Osteoblast (primary cell): Measurements from ENCODE around the gene BTNL9. TPM values are rescaled to one million over a fixed set of nuclear protein-coding genes. Genes with fewer than 3 reads are reported as not detected.

Source experiments
- DNase-seq: peaks from one replicate; pipeline ENCODE4 v3.0.0; 2011; ENCODE audit warnings: low spot score, mixed read lengths; ENCODE audit not compliant: insufficient read length; ENCODE audit errors: missing footprints
- H2AFZ ChIP-seq: 2 replicates; pipeline ENCODE4 v1.6.0; 2011; ENCODE audit warnings: mild to moderate bottlenecking, low read length
- H3K27ac ChIP-seq: 2 replicates; pipeline ENCODE4 v1.5.1; 2011; ENCODE audit warnings: mild to moderate bottlenecking, low read depth, low read length, moderate library complexity
- H3K27me3 ChIP-seq: 2 replicates; pipeline ENCODE4 v1.6.0; 2012; ENCODE audit warnings: mild to moderate bottlenecking, control low read depth, inconsistent platforms, low read length, moderate library complexity; ENCODE audit not compliant: insufficient read depth
- H3K36me3 ChIP-seq: 2 replicates; pipeline ENCODE4 v1.5.1; 2011; ENCODE audit warnings: mild to moderate bottlenecking, low read length, control low read depth, moderate library complexity; ENCODE audit not compliant: insufficient read depth
- H3K4me1 ChIP-seq: 2 replicates; pipeline ENCODE4 v1.5.1; 2011; ENCODE audit warnings: mild to moderate bottlenecking, low read length, control low read depth, moderate library complexity; ENCODE audit not compliant: insufficient read depth
- H3K4me2 ChIP-seq: 2 replicates; pipeline ENCODE4 v1.6.0; 2011; ENCODE audit warnings: mild to moderate bottlenecking, low read length; ENCODE audit not compliant: insufficient read depth
- H3K4me3 ChIP-seq: fragments of 200-600 bp; sonication (generic); 3 replicates; pipeline ENCODE4 v1.5.1; 2012; ENCODE audit warnings: mild to moderate bottlenecking, low read length, inconsistent platforms; ENCODE audit not compliant: insufficient read depth
- H3K79me2 ChIP-seq: 2 replicates; pipeline ENCODE4 v1.6.0; 2012; ENCODE audit warnings: mild to moderate bottlenecking, low read length, control low read depth, inconsistent platforms; ENCODE audit not compliant: insufficient read depth
- H3K9me3 ChIP-seq: 2 replicates; pipeline ENCODE4 v1.5.1; 2011; ENCODE audit warnings: low read depth, low read length, control low read depth
- H4K20me1 ChIP-seq: 2 replicates; pipeline ENCODE4 v1.6.0; 2012; ENCODE audit warnings: mild to moderate bottlenecking, low read length, control low read depth; ENCODE audit not compliant: insufficient read depth
- CTCF ChIP-seq: IDR thresholded peaks from 2 replicates; pipeline ENCODE4 v1.5.1; 2011; ENCODE audit warnings: mild to moderate bottlenecking, low read depth, low read length, moderate library complexity; ENCODE audit errors: extremely low read depth
- total RNA-seq: library from RNA; depleted of rRNA; stranded (reverse); fragments of >200 nt; gene quantifications from 2 replicates; pipeline ENCODE4 v1.2.3, GENCODE V29; 2012

Gene BTNL9
- total RNA-seq, 1 donor: not detected

GRCh38 chr5:181024245-181025064 is 15.6 kb upstream of the BTNL9 start:
- TF ChIP-seq CTCF: no peak
- no peaks in the 10 kb centered on the region for H3K36me3 ChIP-seq
- peaks cover 1% of the 10 kb centered on the region for H3K9me3 ChIP-seq
- no peaks in the 10 kb centered on the region for H3K27me3 ChIP-seq
- no peak overlapping the region for H3K4me3 ChIP-seq
- H4K20me1 ChIP-seq: no peaks in the 10 kb centered on the region
- H3K79me2 ChIP-seq: no peaks in the 10 kb centered on the region
- no peaks in the 10 kb centered on the region for H3K4me1 ChIP-seq
- no peak for DNase-seq
- H2AFZ ChIP-seq: no peak overlapping the region
- no peak overlapping the region for H3K4me2 ChIP-seq
- no peak overlapping the region for H3K27ac ChIP-seq

DNA sequence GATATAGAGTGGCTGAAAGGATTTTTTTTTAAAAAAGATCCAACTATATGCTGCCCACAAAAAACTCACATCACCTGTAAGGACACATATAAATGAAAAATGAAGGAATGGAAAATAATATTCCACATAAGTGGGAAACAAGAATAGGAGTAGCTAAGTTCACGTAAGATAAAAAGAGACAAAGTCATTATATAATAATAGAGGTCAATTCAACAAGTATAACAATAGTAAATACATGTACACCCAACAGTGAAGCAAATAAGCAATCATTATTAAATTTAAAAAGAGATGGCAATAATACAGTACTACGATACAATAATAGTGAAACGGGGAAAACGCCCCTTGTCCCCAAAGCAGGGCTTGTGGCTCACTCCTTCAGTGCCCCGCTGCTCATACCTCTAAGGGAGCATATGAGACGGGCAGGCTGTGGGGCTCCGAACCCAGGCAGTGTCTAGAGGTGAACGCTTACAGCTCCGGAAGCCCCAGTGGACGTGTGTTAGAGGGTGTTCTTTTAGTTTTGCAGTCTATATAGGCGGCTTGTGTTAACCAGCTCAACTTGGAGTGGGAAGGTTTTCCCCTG is 12.5 kb upstream of the BTNL9 start:
- Histone ChIP-seq H3K4me3 (no peak overlapping the region), H4K20me1 (no peaks in the 10 kb centered on the region), H3K4me1 (no peaks in the 10 kb centered on the region), H3K4me2 (no peak overlapping the region), H3K36me3 (no peaks in the 10 kb centered on the region), H3K9me3 (no peaks in the 10 kb centered on the region), H3K27me3 (no peaks in the 10 kb centered on the region), H2AFZ (no peak overlapping the region), H3K27ac (no peak overlapping the region), H3K79me2 (no peaks in the 10 kb centered on the region)
- DNase-seq: no peak
- TF ChIP-seq CTCF: no peak

- Histone ChIP-seq H3K4me2 (no peak overlapping the region), H3K27ac (no peak overlapping the region), H3K79me2 (no peaks in the 10 kb centered on the region), H2AFZ (no peak overlapping the region), H4K20me1 (no peaks in the 10 kb centered on the region), H3K36me3 (no peaks in the 10 kb centered on the region), H3K27me3 (no peaks in the 10 kb centered on the region), H3K4me3 (no peak overlapping the region), H3K4me1 (no peaks in the 10 kb centered on the region), H3K9me3 (no peaks in the 10 kb centered on the region)
- TF ChIP-seq CTCF: no peak
- DNase-seq: no peak
Observed at GRCh38 chr5:181028032-181028819, 11.8 kb upstream of the BTNL9 start.

DNA sequence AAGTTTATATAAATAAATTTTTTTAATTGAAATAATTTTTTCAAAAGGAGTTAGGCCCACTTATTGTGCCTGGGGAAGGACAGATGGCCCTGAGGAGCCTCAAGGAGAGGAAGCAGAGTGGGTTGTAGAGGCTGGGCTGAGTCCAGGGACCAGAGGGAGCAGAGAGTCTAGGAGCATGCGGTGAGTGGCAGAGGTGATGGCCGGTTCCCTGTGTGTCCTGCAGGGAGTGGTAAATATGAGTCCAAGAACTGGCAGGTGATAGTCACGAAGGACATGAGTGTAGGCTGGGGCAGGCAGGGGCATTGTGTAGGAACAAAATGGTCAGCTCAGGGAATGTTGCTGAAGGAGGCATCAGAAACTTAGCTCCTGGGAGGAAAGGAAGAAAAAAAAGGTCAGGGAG is 8.3 kb upstream of the BTNL9 start:
- H3K9me3 ChIP-seq: no peaks in the 10 kb centered on the region
- no peak for TF ChIP-seq CTCF
- no peak for DNase-seq
- no peak overlapping the region for H3K27ac ChIP-seq
- no peaks in the 10 kb centered on the region for H3K27me3 ChIP-seq
- no peak overlapping the region for H3K4me3 ChIP-seq
- no peaks in the 10 kb centered on the region for H4K20me1 ChIP-seq
- no peaks in the 10 kb centered on the region for H3K79me2 ChIP-seq
- H2AFZ ChIP-seq: no peak overlapping the region
- no peak overlapping the region for H3K4me2 ChIP-seq
- H3K4me1 ChIP-seq: no peaks in the 10 kb centered on the region
- no peaks in the 10 kb centered on the region for H3K36me3 ChIP-seq
